HepG2 (cell line): ENCODE results near the gene DTNB. TPM values are rescaled to one million over a fixed set of nuclear protein-coding genes. Genes with fewer than 3 reads are reported as not detected.

ENCODE experiments used
- AHDC1 ChIP-seq: sonication (generic); formaldehyde crosslinking; IDR thresholded peaks from 2 replicates; pipeline ENCODE4 v1.5.1; 2020; ENCODE audit warnings: mild to moderate bottlenecking, missing genetic modification reagents, borderline replicate concordance
- AKAP8 ChIP-seq: sonication (generic); formaldehyde crosslinking; IDR thresholded peaks from 2 replicates; pipeline ENCODE4 v1.5.1; 2020; ENCODE audit warnings: mild to moderate bottlenecking, missing genetic modification reagents
- BRCA1 ChIP-seq: sonication (generic); formaldehyde crosslinking; IDR thresholded peaks from 2 replicates; pipeline ENCODE4 v1.4.0; 2020; ENCODE audit warnings: missing genetic modification reagents
- EP300 ChIP-seq, 3 experiments: sonication (generic) in 1 of 3; formaldehyde crosslinking in 1 of 3; IDR thresholded peaks; 2 replicates each; pipeline versions ENCODE4 v1.5.1 to v1.6.1; 2011 to 2020; ENCODE audit warnings: low read depth in 2 of 3, low read length in 2 of 3, borderline replicate concordance in 1 of 3, improper control_type of control experiment in 1 of 3, mild to moderate bottlenecking in 1 of 3, missing genetic modification reagents in 1 of 3, moderate library complexity in 1 of 3
- KDM1A ChIP-seq: IDR thresholded peaks from 2 replicates; pipeline ENCODE4 v1.6.1; 2016; ENCODE audit warnings: missing compliant biosample characterization
- NR2F6 ChIP-seq, 2 experiments: IDR thresholded peaks; 2 replicates each; pipeline ENCODE4 v1.6.1; 2016; ENCODE audit warnings: antibody characterized with exemption in 1 of 2, mild to moderate bottlenecking in 1 of 2
- PATZ1 ChIP-seq: sonication (generic); formaldehyde crosslinking; IDR thresholded peaks from 2 replicates; pipeline ENCODE4 v1.4.0; 2020; ENCODE audit warnings: missing genetic modification reagents
- POLR2AphosphoS5 ChIP-seq: IDR thresholded peaks from 2 replicates; pipeline ENCODE4 v1.6.1; 2012; ENCODE audit warnings: low read depth, low read length
- RNF219 ChIP-seq: sonication (generic); formaldehyde crosslinking; IDR thresholded peaks from 2 replicates; pipeline ENCODE4 v1.5.0; 2020; ENCODE audit warnings: mild to moderate bottlenecking, missing genetic modification reagents
- SOX6 ChIP-seq, 2 experiments: fragments of 450-650 bp in 1 of 2; sonication (generic) in 1 of 2; formaldehyde crosslinking in 1 of 2; IDR thresholded peaks; 2 replicates each; pipeline versions ENCODE4 v1.4.0 to v1.6.1; 2017 to 2020; ENCODE audit warnings: antibody characterized with exemption in 1 of 2, mild to moderate bottlenecking in 1 of 2, missing genetic modification reagents in 1 of 2
- SRSF4 ChIP-seq: fragments of 200-400 bp; formaldehyde crosslinking; IDR thresholded peaks from one replicate; pipeline ENCODE4 v1.6.1; 2018; ENCODE audit warnings: mild to moderate bottlenecking, low read depth, low read length, moderate library complexity; ENCODE audit not compliant: poor library complexity, severe bottlenecking
- TRIM24 ChIP-seq: sonication (generic); formaldehyde crosslinking; IDR thresholded peaks from 2 replicates; pipeline ENCODE4 v1.8.0; 2022; ENCODE audit warnings: mild to moderate bottlenecking, missing genetic modification reagents
- ZFP91 ChIP-seq: sonication (generic); formaldehyde crosslinking; IDR thresholded peaks from 2 replicates; pipeline ENCODE4 v1.9.0; 2022; ENCODE audit warnings: missing genetic modification reagents, mild to moderate bottlenecking, borderline replicate concordance
- ZIK1 ChIP-seq: sonication (generic); formaldehyde crosslinking; IDR thresholded peaks from 2 replicates; pipeline ENCODE4 v1.5.0; 2020; ENCODE audit warnings: mild to moderate bottlenecking, low read depth, missing genetic modification reagents, borderline replicate concordance
- ZNF383 ChIP-seq: sonication (generic); formaldehyde crosslinking; IDR thresholded peaks from 2 replicates; pipeline ENCODE4 v1.4.0; 2020; ENCODE audit warnings: missing genetic modification reagents, mild to moderate bottlenecking, borderline replicate concordance
- ZNF746 ChIP-seq: sonication (generic); formaldehyde crosslinking; IDR thresholded peaks from 2 replicates; pipeline ENCODE4 v1.8.0; 2022; ENCODE audit warnings: mild to moderate bottlenecking, missing genetic modification reagents
- polyA plus RNA-seq, 8 experiments: library from polyadenylated mRNA; depleted of rRNA in 3 of 8; stranded (reverse) in 7 of 8; unstranded in 1 of 8; fragments of >200 nt; fragmentation: Illumina TruSeq in 4 of 8; extraction: Trizol in 4 of 8; gene quantifications; 2 replicates each; pipeline versions ENCODE4 v1.2.1 to v1.2.3, GENCODE V29; 2011 to 2016; ENCODE audit warnings: low read depth in 4 of 8, missing spikeins in 1 of 8, mixed read lengths in 1 of 8; ENCODE audit not compliant: insufficient read depth in 1 of 8
- total RNA-seq, 5 experiments: library from RNA; depleted of rRNA; stranded (reverse); fragments of >200 nt; fragmentation: Illumina TruSeq; extraction: Trizol; gene quantifications; 2 replicates each; pipeline ENCODE4 v1.2.3, GENCODE V29; 2016; ENCODE audit warnings: low read depth in 1 of 5

The DTNB gene
- total and polyA plus RNA-seq, 2 of the 13 experiments (the other 11 are each of a cell fraction or from before 2014, with no cell fraction given): 14.4 to 23.9 TPM

GRCh38 chr2:25651782-25652455 lies 21.5 kb downstream of the DTNB start (continued):
- TF ChIP-seq AHDC1 (CRISPR knock-in tag) (0 out of 2 replicates have a peak, but pooled peaks have one; percentile 26), BRCA1 (CRISPR knock-in tag) (no peak), SOX6 (IDR thresholded peaks at IDR 0.05) (no peak), SOX6 (CRISPR knock-in tag; IDR thresholded peaks at IDR 0.05) (peak; percentile 65), ZFP91 (CRISPR knock-in tag) (no peak), ZNF383 (CRISPR knock-in tag) (no peak), POLR2AphosphoS5 (no peak), KDM1A (CRISPR knock-in tag) (no peak), RNF219 (CRISPR knock-in tag) (no peak), SRSF4 (no peak), TRIM24 (CRISPR knock-in tag) (no peak), PATZ1 (CRISPR knock-in tag) (no peak), NR2F6 (IDR thresholded peaks at IDR 0.05) (0 out of 2 replicates have a peak, but pooled peaks have one; percentile 14), NR2F6 (CRISPR knock-in tag; IDR thresholded peaks at IDR 0.05) (peak; percentile 60), ZNF746 (no peak), AKAP8 (CRISPR knock-in tag) (no peak), EP300 (IDR thresholded peaks at IDR 0.05; ENCODE audit: low read depth in 2 of 2, low read length in 2 of 2) (peak in 1 of 2 experiments; percentile 18; a peak in 1 of 4 replicates), EP300 (CRISPR knock-in tag; IDR thresholded peaks at IDR 0.05; ENCODE audit: borderline replicate concordance) (no peak), ZIK1 (no peak)
